Activated gamma-delta T cell (primary cell): ENCODE data around the gene RCOR1.

Experiments used
- DNase-seq: peaks from one replicate; lab custom pipeline; 2025; lab: John Stamatoyannopoulos, UW

RCOR1 gene

DNA sequence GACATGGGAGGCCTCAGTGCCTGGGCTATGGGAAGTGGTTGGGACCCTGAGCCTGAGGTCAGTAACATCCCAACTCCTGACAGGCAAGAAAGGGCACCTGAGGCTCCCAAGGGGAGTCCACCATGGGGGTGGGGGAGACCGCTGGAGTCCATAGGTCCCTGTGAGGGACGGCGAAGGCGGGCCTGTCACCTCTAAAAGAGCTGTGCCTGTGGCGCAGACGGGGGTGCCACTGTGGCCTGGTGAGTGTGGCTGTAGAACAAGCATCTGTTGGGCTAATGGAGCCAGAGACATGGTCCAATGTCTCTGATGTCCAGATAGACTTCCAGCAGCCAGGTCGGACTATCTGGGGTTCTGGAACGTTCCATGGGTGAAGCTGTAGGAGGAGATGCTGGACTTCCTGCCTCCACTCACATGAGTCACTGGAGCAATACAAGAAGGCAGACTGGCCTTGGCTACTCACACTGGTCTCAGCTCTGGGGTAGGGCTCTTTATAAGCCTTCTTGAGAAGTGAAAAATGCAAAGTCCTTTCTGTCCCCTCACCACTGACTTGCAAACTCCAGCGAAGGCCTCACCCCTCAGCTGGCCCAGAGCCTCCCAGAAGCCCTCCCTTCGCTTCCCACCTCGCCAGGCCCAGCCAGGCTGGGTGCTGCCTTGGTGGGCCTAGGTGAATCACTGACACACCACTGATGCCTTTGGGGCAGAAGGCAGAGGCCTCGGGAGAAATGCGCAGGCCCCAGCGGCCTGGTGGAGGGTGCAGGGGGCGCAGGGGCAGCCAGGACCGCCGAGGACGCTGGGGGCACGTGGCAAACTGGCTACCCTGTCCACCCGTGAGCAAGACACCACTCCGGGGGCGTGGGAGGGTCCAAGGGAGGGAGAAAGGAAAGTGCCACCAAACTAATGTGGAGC, 183.7 kb downstream of the RCOR1 start:
- DNase-seq: no peak

DNA sequence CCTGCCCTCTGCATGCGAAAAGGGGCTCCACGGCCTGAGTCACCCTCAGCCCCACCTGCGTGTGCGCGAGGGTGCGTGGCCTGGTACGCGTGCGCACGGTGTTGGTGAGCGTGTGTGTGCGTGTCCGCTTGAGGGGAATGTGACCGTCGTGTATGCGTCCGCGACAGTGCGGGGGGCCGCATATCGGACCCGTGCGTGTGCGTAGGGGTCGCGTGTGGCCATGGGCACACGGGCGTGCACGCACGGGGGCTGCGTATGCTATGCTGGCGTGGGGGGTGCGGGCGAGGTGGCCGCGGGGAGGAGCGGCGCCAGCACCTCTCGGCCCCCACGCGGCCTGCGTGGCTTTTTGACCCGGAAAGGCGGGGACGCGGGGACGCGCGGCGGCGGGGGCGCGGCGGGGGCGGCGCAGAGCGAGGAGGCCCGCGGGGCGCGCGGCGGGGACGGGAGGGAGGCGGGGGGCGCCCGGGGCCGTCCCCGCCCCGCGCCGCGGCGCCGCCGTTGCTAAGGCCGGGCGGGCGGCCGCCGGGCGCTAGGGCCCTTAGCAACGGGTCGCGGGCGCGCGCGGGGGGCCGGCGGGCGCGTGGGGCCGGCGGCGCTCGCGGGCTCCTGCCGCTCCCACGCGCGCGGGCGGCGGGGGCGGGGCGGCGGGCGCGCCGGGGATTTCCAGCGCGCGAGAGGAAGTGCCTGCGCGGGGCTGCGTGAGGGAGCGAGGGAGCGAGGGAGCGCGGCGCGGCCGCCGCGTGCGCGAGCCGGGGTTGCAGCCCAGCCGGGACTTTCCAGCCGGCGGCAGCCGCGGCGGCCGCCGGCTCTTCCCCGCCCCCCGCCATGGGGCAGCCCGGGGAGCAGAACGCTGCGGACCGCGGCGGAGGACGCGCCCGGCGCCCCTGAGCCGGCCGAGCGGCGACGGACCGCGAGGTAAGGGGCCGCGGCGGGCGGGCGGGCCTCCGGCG, 184.6 kb downstream of the RCOR1 start, which contains the start of gene TRAF3:
TRAF3 (plus strand) TSS at position 689 of the 950 bp plus-strand sequence. CDS start 92,753 bp downstream, outside the sequence.
- DNase-seq: peak; percentile 91

DNA sequence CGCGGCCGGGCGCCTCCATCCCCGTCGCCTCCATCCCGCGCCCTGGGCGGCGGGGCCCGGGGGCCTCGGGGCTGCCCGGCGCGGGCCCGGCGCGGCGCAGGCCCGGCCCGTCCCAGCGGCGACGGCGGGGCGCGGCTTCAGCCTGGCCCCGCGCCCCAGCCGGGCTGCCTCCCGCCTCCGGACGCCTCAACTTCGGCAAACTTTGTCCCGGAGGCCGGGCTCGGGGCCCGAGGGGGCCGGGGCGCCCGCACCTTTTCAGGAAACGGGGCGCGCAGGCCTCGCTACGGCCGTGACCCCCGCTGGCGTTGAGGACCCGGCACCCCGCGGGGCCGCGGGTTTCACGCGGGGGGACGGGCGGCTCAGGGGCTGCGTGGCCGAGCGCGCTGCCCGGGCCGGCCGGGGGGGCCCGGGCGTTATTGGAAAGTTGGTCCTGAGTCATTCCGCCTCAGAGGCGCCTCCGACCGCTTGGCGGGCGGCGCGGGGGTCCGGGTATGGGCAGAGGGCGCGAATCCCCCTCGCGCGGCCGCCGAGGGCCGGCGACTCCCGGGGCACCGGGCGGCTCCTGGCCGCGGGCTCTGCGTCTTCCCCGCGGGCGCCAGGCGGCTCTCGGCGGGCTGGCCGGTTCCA, 185.4 kb downstream of the RCOR1 start:
- no peak for DNase-seq

DNA sequence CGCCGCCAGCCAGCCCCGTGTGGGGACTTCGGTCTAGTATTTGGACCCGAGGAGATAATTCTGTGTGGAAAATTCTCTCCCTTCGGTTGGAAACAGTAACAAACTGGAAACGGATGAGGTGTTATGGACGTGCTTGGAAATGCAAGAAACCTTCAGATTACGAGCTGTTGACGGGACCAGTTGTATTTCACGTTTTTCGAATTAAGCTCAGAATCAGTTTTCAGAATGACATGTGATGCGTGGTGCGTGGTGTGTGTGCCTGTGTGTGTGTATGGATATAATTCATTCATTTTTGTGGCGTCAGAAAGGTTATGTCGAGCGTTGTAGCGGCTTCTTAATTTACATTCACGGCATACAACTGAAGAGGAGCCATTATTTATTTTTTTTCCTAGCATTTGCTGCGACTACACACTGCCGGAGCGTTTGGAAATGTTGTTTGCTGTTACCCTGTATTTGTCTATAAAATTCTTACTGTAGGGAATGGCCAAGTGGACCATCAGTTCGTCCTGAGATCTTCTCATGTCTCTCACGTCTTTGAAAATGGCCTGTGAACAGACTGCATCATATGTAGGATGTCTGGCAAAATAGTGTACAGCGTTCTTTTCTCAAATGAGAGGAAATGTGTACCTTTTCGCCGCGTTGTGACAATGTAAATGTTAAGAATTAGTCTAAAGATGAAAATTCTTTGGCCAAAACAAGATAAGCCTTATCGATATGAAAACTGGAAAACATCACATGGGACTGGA, 186.1 kb downstream of the RCOR1 start:
- DNase-seq: no peak

DNA sequence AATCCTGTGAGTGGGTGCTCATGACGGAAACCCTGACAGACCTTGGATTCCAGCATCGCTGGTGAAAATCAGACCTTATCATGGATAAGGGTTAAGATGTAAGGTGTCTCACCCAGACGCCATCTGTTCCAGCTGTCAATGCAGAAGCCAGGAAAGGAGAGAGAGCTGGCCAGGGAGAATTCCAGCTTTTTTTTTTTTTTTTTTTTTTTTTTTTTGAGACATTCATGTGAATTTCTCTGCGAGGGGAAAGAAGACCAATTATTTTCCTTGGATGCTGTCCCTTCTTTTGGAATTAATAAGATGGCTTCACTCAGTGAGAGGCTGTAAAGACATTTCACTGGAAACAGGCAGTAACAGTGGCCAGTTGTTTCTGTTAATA, 186.6 kb downstream of the RCOR1 start:
- DNase-seq: no peak

DNA sequence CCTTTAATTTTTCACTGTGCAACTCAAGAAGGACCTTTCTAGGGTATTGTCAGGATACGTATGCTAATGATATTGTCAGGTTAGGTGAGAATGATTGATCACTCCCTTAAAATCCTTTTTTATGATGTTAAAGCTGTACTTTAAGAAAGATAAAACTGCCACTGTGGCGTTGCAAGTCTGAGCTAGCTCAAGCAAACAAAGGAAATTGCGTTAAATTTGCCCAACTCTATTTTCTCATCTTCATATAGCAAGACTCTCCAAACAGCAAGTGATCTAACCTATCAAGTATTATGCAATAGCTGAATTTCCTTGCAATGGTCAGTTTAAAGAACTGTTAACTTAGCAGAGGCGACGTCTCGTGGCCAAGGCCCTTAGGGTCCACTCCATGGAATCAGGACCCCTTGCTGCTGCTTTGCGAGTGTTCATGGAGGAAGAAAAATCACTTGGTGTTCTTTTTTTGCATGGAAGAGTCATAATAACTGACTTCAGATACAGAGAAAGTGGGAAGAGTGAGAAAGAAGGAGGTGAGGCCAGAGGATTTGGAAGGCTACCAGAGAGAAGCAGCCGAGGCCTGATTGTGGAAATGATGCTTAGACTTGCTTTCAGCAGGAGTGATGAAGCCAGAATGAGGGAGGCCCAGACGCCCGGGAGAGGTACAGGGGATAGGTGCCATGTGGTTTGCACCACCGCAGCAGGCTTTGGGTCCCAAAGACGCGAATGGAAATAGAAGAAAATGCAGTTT, 187.3 kb downstream of the RCOR1 start:
- DNase-seq: no peak
